ENCODE results near the gene FRS2.
"Not testable (repeated sequence)": the region's sequence is repeated elsewhere in the genome, so short reads cannot be mapped to it uniquely, and the experiment has no call there.

FRS2 gene

DNA sequence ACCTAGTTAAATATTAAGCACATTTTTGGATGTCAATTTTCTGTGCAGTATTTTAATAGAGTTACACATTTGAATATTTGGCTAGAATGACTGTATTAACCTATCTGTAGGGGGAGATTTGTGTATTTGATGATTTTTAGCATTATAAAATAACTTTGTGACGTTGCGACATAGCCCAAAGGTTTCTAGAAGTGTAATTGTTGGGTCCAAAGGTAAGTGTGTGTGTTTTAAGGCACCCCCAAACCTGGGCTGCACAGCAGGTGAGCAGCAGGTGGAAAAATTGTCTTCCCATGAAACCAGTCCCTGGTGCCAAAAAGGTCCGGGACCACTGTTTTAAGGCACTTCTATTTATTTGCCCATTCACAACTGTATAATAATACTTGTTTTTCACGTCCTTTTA lies 118.3 kb downstream of the FRS2 start:
- no peak for DNase-seq

DNA sequence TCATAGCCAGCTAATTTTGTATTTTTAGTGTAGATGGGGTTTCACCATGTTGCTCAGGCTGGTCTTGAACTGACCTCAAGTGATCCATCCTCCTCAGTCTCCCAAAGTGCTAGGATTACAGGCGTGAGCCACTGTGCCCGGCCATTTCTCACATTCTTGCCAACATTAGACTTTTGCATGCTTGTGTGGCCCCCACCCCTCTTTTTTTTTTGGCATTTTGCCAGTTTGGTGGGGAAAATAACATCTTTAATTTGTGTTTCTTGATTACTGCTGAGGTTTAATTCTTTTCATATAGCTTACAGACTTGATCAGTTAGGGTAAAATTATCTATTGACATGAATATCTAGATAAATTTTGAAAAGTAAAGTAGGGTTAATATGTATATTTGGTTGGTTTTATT lies 118.9 kb downstream of the FRS2 start:
- DNase-seq = no peak

DNA sequence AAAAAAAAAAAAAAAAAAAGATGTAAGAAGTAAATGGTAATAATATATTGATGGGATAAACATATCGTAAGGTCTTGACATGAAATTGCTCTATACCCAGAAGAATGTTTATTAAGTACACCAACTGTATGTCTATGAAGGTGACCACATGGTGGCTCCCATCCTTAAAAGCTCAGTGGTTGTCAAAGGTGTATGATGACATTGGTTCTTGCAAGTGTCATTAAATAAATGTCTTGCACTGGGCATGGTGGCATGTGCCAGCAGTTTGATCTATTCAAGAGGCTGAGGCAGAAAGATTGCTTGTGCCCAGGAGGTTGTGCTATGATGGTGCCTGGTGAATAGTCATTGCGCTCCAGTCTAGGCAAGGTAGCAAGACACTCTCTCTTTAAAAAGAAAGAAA lies 125.5 kb downstream of the FRS2 start:
- DNase-seq = no peak

DNA sequence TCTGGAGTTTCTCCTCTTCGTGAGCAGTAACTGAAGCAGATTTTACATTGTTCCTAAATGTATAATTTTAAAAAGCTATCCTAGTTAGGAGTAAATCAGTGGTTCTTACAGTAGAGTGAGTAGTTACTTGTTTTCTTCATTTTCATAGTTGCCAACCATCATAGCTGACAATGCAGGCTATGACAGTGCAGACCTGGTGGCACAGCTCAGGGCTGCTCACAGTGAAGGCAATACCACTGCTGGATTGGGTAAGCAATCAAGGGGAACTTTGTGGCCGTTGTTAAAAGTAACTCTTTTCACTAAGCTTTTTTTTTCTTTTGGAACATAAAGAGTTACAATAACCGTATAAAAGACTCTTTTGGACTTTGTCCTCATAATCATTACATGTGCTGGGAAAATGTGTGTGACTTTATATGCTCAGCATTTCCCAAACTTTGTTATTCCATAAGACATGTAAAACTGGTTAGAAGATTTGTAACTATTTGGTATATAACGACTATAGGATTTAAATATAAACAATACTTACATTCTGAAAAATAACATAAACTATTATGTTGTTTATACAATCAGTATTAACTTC lies 128.1 kb downstream of the FRS2 start:
- DNase-seq = no peak

DNA sequence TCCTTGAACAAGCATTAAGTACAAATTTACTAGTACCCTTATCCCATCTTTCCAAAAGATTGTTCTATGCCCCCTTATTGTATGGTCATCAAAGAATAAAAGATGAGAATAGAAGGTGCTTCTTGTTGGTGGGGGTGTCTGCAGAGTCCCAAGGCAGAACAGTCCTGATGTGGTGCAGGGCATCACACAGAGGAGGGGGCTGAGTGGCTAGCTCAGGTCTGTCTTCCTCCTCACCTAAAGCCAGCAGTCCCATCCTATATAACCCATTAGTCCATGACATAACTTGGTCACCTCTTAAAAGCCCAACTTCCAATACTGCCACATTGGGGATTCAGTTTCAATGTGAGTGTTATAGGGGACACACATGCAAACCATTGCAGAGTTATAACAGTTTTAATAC lies 130.6 kb downstream of the FRS2 start:
- DNase-seq = no peak

DNA sequence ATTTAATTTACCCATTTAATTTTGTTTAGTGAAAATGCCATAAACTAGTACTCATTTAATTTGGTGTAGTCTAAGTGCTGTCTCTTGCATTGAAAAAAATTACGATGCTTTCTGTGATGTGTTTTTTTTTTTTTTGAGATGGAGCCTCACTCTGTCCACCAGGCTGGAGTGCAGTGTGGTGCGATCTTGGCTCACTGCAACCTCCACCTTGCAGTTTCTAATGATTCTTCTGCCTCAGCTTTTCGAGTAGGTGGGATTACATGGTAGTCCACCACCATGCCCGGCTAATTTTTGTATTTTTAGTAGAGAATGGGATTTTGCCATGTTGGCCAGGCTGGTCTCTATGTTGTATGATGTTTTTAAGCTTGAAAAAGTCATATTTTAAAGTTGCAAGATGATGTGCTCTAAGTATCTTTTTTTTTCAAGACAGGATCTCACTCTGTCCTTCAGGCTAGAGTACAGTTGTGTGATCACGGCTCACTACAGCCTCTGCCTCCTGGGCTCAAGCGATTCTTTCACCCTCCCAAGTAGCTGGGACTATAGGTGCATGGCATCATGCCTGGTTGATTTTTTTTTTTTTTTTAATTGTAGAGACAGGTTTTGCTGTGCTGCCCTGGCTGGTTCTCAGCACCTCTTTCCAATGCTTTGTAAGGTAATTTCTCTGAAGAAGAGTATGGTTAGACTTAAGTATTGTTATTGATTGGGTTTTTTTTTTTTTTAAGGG lies 131.9 kb downstream of the FRS2 start:
- DNase-seq = no peak

DNA sequence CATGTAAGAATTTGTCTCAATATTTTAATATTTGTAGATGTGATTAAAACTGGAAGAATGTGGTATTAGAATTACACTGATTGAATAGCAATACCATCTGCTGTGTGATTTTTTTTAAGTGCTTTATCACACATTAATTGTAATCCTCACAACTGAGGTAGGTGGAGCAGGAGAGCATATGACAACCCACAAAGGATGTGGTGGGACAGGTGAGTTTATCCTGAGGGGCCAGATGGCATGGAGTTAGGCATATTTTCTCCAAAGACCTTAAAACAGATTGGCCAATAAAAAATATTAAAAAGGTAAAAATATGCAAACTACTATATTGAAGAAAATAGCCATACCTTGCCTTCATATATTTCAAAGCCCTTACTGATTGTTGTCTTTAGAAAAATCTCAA lies 132.8 kb downstream of the FRS2 start:
- DNase-seq = no peak

DNA sequence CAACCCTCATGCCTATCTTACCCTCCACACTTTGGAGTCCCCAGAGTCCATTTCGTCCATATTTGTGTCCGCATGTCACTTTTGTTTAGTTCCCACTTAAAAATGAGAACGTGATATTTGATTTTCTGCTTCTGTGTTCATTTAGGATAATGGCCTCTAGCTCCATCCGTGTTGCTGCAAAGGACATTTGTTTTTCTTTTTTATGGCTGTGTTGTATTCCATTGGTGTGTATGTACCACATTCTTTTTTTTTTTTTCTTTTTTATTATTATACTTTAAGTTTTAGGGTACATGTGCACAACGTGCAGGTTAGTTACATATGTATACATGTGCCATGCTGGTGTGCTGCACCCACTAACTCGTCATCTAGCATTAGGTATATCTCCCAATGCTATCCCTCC lies 133.4 kb downstream of the FRS2 start:
- not testable (repeated sequence) for DNase-seq

DNA sequence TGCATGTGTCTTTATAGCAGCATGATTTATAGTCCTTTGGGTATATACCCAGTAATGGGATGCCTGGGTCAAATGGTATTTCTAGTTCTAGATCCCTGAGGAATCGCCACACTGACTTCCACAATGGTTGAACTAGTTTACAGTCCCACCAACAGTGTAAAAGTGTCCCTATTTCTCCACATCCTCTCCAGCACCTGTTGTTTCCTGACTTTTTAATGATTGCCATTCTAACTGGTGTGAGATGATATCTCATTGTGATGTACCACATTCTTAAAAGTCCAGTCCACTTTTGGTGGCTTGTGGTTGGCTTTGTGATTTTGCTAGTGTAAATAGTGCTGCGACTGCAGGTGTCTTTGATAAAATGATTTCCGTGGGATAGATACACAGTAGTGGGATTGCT lies 134.1 kb downstream of the FRS2 start:
- not testable (repeated sequence) for DNase-seq

DNA sequence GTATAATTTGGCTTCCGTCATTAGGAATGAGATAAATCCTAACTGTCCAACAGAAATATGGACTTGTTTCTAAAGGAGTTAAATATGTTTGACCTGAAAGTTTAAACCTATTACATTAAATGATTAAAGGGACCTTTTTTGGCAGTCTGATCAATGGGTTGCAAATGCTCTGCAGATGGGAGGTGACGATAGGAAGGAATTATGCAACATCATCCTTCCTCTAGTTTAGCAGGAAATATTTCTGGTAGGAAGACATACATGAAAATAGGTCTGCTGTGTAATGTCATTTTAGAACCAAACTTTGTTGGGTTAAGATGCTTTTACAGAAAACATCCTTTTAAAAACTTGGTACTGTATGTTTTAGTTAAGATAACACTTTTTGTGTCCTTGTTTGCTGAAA lies 137.9 kb downstream of the FRS2 start:
- DNase-seq = no peak

DNA sequence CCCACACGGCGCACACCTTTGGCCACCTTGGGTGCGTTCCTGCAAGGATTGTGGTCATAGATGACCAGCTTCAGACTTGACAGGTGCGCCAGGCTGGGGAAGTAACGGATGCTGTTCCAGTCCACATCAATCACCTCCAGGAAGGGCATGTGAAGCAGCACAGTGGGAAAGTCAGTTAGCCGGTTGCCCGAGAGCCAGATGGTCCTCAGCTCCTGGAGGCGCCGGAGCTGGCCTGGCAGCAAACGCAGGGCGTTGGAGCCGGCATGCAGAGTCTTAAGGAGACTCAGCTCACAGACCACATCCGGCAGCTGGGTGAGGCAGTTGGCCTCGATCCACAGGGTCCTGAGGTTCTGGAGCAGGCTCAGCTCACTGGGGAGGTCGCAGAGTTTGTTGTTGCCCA lies 139.9 kb downstream of the FRS2 start:
- no peak for DNase-seq

DNA sequence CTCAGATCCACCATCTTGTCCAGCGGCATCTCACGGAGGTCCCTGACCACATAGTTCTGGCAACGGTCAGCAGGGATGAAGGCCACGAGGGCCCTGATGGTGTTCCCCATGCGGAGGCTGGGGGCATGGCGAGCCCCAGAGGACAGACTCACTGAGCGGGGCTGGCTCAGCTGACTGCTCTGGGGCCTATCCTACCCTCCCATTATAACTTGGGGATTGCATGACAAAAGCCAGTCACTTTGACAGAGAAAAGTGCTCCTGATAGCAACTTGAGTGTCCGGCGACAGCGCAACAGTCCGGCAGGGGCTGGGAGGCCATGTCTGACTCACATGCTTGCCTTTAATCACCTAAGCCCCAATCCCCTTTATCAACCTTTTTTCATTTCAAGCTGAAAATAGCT lies 140.5 kb downstream of the FRS2 start, which contains the start of gene LRRC10:
TSS of gene LRRC10 (minus strand) at position 179 of the 400 bp plus-strand sequence. CDS start at position 110, 69 bp downstream.
- DNase-seq = no peak

DNA sequence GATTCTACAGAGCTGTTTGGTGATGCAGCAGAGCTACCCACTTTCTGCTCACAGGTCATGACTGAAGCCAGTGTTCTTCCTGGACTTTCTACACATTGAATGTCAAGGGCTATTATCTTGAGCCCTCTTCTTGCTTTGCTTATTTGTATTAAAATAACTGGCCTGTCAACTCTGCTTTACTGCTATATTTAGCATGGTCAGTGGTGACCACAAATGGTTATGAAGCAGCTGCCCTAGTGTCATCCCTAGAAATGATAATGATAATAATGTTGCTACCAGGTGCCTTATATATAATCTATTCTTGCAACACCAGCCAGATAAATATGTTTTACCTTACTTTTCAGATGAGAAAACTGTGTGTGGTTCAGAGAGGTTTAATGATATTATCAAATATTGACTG lies 143.2 kb downstream of the FRS2 start:
- DNase-seq = no peak

DNA sequence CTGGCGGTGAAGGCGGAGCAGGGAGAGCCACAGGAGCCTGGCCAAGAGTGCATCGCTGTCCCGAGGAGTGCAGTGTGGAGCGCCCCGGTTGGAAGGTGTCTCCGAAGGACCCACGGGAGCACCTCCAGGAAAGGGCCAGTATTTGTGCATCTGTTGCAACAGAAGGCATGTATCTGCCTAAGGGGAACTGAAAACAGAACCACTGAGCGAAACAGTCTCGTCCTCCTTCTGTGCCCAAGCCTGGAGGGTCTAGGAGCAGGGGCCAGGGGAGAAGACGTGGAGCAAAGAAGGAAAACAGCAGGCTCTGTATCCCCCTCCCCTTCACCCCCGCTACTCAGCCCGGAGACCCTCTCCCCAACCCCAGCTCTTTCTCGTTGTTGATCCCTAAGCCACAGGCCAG lies 145.8 kb downstream of the FRS2 start:
- no peak for DNase-seq

DNA sequence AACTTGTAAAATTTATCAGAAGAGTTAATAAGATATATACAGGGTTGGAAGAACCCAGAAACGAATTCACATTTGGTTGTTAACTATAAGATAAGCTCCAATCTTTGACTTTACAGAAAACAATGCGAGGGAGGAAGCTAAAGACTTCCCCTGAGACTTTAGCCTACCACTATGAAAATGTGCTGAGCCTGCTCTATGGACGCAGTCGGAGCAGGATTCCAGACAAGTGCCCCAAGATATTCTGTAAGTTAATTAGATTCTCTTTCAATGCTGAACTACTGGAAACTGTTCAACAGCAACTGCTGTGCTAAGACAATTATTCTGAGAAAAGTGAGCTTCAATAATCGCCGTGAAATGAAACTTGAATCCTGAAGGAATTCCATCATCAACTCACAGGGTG lies 148.9 kb downstream of the FRS2 start:
- no peak for DNase-seq

DNA sequence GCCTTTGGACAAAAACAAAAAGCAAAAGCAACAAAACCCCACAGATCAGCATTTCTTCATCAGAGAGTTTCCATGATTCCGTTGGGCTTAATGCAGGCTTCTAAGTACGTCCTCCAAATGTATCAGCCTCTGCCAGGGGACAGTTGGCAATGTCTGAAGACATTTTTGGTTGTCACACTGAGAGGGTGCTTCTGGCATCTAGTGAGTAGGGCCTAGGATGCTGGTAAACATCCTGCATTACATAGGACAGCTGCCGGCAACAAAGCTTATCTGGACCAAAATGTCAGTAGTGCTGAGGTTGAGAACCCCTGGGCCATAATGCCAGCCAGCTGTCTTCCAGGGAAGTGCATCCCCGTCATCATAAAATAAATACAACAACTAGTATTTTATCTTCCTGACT lies 149.9 kb downstream of the FRS2 start:
- DNase-seq = no peak

DNA sequence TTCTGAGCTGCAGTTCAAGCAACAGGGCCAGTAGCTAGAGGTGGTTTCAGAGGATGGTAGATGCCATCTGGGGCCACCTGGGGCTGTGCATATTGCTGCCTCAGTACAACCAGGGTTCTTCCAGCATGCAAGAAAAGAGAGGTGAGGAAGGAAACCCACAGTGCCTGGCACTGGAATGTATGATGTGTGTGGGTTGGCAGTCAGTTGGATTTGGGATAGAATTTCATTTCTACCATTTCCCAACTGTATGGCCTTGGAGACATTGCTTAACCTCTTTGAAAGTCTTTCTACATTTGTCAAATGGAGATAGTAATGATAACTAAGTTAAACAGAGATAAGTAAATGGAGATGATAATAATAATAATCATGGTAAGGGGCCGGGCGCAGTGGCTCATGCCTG lies 150.7 kb downstream of the FRS2 start:
- DNase-seq = no peak

DNA sequence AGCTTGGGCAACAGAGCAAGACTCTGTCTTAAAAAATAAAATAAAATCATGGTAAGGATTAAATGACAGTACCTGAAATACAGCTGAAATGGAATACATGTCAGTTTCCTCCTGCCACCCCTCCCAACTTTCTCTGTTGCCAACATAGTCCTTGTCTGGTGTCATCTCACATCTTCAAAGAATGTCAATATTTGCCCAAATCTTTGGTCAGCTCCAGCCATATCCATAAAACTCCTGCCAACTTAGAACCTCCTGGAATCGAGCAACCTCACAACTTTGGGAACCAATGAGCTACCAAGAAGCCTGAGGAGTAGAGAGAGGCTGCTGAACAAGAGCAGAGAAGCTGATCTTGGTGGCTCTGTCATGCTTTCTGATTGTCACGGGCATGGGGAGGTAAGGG lies 151.4 kb downstream of the FRS2 start:
- DNase-seq = no peak

DNA sequence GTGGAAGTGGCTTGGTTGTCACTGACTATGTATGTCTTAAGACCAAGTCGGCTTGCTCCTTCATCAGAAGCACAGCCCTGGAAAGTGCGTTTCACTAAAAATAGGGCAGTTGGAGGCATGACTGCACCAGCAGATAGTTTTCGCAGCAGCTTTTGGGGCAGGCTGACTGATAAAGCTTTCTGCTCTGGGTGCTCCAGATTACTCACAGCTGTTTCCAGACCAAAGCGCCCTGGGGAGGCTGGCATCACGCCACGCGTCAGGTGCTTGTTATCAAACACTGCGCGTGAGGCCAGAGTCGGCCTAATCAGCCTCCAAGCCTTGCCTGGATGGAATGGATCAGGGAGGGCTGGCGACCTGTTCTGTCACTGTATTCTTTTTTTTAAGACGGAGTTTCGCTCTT lies 153.8 kb downstream of the FRS2 start:
- no peak for DNase-seq

DNA sequence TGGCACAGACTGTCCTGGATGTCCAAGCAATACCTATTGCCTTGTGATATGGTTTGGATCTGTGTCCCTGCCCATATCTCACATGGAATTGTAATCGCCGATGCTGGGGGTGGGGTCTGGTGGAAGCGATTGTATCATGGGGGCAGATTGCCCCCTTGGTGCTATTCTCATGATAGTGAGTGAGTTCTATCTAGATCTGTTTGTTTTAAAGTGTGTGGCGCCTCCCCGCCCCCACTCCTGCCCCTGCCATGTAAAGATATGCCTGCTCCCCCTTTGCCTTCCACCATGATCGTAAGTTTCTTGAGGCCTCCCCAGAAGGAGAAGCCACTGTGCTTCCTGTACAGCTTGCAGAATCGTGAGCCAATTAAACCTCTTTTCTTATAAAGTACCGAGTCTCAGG lies 157.3 kb downstream of the FRS2 start:
- no peak for DNase-seq

Measured in CD4-positive, alpha-beta T cell treated with Interleukin-17A for 4 hours (primary cell).